GM12864 (cell line): ENCODE results near the gene NACC1.

Source experiments
- DNase-seq: peaks from one replicate; pipeline ENCODE4 v3.0.0-alpha.2; 2011; ENCODE audit warnings: low read depth
- H3K4me3 ChIP-seq: 2 replicates; pipeline ENCODE4 v1.5.1; 2011; ENCODE audit warnings: mild to moderate bottlenecking, low read depth, low read length, control low read depth
- CTCF ChIP-seq: IDR thresholded peaks from 2 replicates; pipeline ENCODE4 v1.5.1; 2011; ENCODE audit warnings: low read depth, mild to moderate bottlenecking, moderate library complexity, low read length, control low read depth, inconsistent platforms; ENCODE audit errors: missing control alignments

The NACC1 gene

GRCh38 chr19:13130886-13131490 is 12.9 kb downstream of the NACC1 start:
- H3K4me3 ChIP-seq = no peak overlapping the region
- DNase-seq = no peak
- no peak for TF ChIP-seq CTCF

- no peak overlapping the region for H3K4me3 ChIP-seq
- DNase-seq = no peak
- no peak for TF ChIP-seq CTCF
Observed at GRCh38 chr19:13132471-13133180, 14.6 kb downstream of the NACC1 start.

- TF ChIP-seq CTCF = no peak
- H3K4me3 ChIP-seq = no peak overlapping the region
- no peak for DNase-seq
Observed at GRCh38 chr19:13133241-13133870, 15.3 kb downstream of the NACC1 start.

- no peak overlapping the region for H3K4me3 ChIP-seq
- DNase-seq = no peak
- no peak for TF ChIP-seq CTCF
Observed at GRCh38 chr19:13134626-13135025, 16.6 kb downstream of the NACC1 start.

GRCh38 chr19:13135068-13136062 is 17.3 kb downstream of the NACC1 start:
- DNase-seq = no peak
- TF ChIP-seq CTCF = no peak
- no peak overlapping the region for H3K4me3 ChIP-seq

- TF ChIP-seq CTCF = no peak
- no peak overlapping the region for H3K4me3 ChIP-seq
- DNase-seq = no peak
Observed at GRCh38 chr19:13137290-13137794, 19.3 kb downstream of the NACC1 start.
